NT2/D1 (cell line): Measurements from ENCODE around the gene RFC1.

ENCODE experiments used
- SUZ12 ChIP-seq: IDR thresholded peaks from 2 replicates; pipeline ENCODE4 v1.6.1; 2011; ENCODE audit not compliant: insufficient read length, insufficient read depth; ENCODE audit errors: extremely low read depth
- YY1 ChIP-seq: IDR thresholded peaks from 2 replicates; pipeline ENCODE4 v1.6.1; 2011; ENCODE audit not compliant: insufficient read length, insufficient read depth

DNA sequence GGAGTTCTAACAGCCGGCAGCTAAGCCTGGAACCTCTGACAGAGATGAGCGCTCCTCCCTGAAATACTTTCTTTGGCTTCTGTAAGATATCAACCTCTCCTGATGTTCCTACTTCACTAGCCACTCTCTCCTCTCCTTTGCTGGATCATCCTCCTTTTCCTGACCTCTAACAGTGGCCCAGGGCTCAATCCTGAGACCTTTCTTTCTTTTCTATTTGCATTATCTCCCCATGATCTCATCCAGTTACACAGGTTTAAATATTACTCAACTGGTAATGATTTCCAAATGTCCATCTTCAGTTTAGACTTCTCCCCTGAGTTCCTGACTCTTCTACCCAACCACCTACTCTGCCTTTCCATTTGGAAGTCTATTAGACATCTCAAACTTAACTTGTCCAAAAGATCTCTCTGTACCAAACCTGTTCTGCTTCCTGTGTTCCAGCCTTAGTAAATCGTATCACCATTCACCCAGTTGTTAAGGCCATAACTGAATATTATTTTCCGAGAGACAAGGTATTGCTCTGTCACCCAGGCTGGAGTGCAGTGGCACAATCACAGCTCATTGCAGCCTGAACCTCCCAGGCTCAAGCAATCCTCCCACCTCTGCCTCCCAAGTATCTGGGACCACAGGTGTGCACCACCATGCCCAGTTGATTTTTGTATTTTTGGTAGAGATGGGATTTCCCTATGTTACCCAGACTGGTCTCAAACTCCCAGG lies 41.1 kb downstream of the RFC1 start:
- TF ChIP-seq YY1: no peak
- TF ChIP-seq SUZ12: no peak
